OCI-LY7 (cell line): ENCODE results near the gene DUOX1.
A peak's percentile ranks its signal among the peaks of the same experiment; 100 is the strongest.

ENCODE experiments used
- EZH2phosphoT487 ChIP-seq: fragments of 200-600 bp; sonication (generic); IDR thresholded peaks from 2 replicates; pipeline ENCODE4 v1.6.1; 2018; ENCODE audit warnings: low read depth, borderline replicate concordance, mild to moderate bottlenecking, mixed run types, antibody characterized with exemption, low read length, moderate library complexity, mixed read lengths
- TF ChIP-seq, protein P1 (sequence below): fragments of 200-600 bp; sonication (generic); conservative IDR thresholded peaks from 2 replicates; pipeline ENCODE4 v1.5.1; 2014; ENCODE audit warnings: mild to moderate bottlenecking, antibody characterized with exemption, low read length, moderate library complexity, mixed read lengths

DNA sequence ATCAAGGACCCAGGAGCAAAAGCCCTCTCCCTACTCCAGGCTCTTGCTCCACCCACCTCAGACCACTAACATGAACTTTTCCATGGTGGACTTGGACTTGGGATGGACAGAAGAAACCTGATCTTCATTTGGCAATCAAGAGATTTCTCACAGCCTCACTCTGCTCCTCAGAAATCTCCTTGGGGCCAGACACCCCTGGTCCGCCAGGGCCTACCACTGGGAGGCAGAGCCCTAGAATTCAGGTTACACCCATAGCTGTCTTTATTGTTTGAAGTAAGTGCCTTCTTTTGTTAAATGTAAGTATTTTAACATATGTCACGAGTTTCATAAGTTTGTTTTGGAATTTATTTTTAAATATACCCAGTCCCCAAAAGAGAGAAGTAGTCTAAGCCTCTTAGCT is 44.8 kb downstream of the DUOX1 start:
- TF ChIP-seq, protein P1, sequence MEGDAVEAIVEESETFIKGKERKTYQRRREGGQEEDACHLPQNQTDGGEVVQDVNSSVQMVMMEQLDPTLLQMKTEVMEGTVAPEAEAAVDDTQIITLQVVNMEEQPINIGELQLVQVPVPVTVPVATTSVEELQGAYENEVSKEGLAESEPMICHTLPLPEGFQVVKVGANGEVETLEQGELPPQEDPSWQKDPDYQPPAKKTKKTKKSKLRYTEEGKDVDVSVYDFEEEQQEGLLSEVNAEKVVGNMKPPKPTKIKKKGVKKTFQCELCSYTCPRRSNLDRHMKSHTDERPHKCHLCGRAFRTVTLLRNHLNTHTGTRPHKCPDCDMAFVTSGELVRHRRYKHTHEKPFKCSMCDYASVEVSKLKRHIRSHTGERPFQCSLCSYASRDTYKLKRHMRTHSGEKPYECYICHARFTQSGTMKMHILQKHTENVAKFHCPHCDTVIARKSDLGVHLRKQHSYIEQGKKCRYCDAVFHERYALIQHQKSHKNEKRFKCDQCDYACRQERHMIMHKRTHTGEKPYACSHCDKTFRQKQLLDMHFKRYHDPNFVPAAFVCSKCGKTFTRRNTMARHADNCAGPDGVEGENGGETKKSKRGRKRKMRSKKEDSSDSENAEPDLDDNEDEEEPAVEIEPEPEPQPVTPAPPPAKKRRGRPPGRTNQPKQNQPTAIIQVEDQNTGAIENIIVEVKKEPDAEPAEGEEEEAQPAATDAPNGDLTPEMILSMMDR: 0 out of 2 replicates have a peak, but pooled peaks have one; percentile 26
- TF ChIP-seq EZH2phosphoT487: no peak
